ENCODE data around the gene DOCK8. TPM values are rescaled to one million over a fixed set of nuclear protein-coding genes. Genes with fewer than 3 reads are reported as not detected.

DOCK8 gene
- total RNA-seq, 4 donors from 2014 or later, result 18.1 to 33.3 (median 28.6) TPM

- DNase-seq (ENCODE audit: low spot score), result peak; percentile 42
- TF ChIP-seq CTCF (IDR thresholded peaks at IDR 0.05), result no peak
- ATAC-seq (ENCODE audit: low FRiP score), result peak; percentile 95
Measured at GRCh38 chr9:469672-470551, 255.2 kb downstream of the DOCK8 start.

DNA sequence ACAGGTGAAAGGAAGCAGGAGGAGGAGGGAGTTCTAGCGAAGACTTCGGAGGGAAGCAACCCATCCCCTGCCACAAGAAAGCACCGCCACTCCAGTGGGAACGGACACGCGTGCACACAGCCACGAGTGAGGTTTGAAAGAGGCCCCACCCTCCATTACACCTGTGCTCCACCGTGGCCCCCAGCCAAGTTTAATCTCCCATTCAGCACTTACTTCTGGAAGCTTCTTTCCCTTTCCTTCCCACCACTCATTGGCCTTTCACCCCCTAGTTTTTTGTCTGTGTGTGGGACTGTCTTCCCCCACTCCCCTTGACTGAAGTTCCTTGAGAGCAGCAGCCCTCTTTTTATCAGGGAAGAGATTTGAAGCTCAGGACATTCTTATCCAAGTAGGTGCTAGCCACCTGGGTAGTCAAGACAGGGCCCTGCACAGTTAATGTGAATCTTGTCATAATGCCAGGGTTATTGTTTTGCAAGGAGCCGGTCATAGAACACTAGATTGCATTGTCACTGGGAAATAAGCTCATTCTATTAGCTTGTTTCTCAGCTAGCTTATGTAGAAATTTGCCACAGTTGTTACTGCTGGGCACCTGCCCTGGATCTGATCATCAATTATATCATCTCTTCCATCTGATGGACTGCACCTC is 256.0 kb downstream of the DOCK8 start:
- ATAC-seq (ENCODE audit: low FRiP score) (no peak), DNase-seq (ENCODE audit: low spot score) (no peak)

GRCh38 chr9:471320-471719 is 256.7 kb downstream of the DOCK8 start:
- no peak for TF ChIP-seq CTCF (IDR thresholded peaks at IDR 0.05)
- no peak for ATAC-seq (ENCODE audit: low FRiP score)
- no peak for DNase-seq (ENCODE audit: low spot score)

More for the DNA sequence above, 256.0 kb downstream of the DOCK8 start:
- no peak for TF ChIP-seq CTCF (IDR thresholded peaks at IDR 0.05)

DNA sequence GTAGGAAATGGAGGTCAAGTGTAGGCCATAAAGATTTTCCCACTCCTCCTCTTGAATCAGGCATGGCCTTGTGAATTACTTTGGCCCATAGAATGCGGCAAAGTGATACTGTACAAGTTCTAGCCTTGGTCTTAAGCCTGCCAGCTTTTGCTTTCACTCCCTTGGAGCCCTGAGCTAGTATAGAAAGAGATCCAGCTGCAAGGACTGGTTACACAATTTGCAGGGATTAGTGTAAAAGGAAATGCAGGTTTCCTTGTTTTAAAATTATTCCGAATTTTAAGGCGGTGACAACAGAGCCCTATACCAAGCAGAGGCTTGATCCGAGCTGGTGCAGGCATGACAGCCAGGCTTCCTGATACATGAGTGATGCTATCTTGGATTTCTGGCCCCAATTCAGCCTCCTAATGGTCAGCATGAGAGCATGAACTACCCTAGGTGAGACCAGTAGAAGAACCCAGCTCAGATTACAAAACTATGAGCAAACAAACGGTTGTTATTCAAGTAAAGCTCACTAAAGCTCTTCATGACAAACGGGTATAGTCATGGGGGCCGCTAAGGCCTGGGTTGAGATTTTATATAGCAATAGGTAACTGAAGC is 257.9 kb downstream of the DOCK8 start:
- TF ChIP-seq CTCF (IDR thresholded peaks at IDR 0.05), result no peak
- ATAC-seq (ENCODE audit: low FRiP score) (no peak), DNase-seq (ENCODE audit: low spot score) (no peak)

DNA sequence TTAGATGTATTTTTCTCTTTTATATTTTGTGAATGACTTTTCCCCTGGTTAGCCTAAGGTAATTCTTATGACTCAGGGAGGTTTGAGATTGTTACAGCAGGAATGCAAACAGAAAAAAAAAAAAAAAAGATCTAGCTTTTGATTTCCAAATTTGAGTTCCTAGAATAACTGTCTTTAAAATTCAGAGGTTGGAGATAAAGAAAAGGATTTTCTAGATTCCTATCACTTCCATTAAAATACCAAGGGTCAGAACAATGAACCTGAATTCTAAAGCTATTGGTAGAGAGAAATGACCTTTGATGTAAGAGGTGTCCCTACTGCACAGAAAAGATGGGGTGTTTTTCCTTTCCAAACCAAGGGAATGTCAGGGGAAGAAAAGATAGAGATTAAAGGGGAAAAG is 262.5 kb downstream of the DOCK8 start:
- DNase-seq (ENCODE audit: low spot score) (no peak), ATAC-seq (ENCODE audit: low FRiP score) (no peak)
- TF ChIP-seq CTCF (IDR thresholded peaks at IDR 0.05), result no peak

DNA sequence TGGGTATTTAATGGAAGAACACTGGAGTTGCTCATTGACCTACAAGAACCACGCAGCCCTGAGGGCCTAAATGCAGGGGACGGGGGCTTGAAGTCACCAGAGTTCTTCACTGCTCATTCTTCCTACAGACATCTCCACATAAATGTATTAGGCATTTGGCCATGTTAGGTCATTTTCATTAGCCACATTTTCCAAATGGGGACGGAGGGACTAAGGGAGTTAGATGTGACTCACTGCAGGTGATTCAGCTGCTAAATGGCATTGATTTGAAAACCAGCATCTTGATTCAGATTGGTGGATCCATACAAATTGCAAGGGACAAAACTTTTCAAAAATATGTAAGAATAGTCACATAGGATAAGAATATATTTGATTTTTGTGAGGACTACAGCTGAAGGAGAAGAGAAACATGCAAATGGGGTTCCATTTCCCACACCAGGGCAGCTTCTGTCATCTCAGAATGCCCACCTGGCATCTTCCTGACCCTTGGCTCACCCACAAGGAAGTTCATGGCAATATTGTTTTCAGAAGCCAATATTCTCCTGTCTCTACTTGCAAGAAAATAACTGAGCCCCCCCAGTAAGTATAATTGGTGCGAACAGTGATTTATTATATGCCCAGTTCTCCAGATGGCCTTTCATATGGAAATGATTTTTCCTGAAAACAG is 264.8 kb downstream of the DOCK8 start:
- TF ChIP-seq CTCF (IDR thresholded peaks at IDR 0.05), result no peak
- DNase-seq (ENCODE audit: low spot score) (no peak), ATAC-seq (ENCODE audit: low FRiP score) (no peak)
